Skeletal muscle tissue (tissue), 4 donors: ENCODE data around the gene ZNF48. TPM values are rescaled to one million over a fixed set of nuclear protein-coding genes. Genes with fewer than 3 reads are reported as not detected.

Experiments
- H3K27ac ChIP-seq: one replicate; pipeline ENCODE4 v1.7.0; 2013; ENCODE audit warnings: mild to moderate bottlenecking, low read depth, low read length, inconsistent platforms
- H3K27me3 ChIP-seq, 3 donors: one replicate each; pipeline ENCODE4 v1.7.0; 2013; ENCODE audit warnings: low read length in 3 of 3; ENCODE audit not compliant: control insufficient read depth in 3 of 3, insufficient read depth in 3 of 3
- H3K36me3 ChIP-seq, 3 donors: one replicate each; pipeline ENCODE4 v1.7.0; 2013; ENCODE audit warnings: low read length in 3 of 3; ENCODE audit not compliant: control insufficient read depth in 3 of 3, insufficient read depth in 3 of 3
- H3K4me1 ChIP-seq, 3 donors: one replicate each; pipeline ENCODE4 v1.7.0; 2013; ENCODE audit warnings: low read length in 3 of 3, mild to moderate bottlenecking in 3 of 3; ENCODE audit not compliant: control insufficient read depth in 3 of 3, insufficient read depth in 3 of 3
- H3K4me3 ChIP-seq, 3 donors: one replicate each; pipeline ENCODE4 v1.7.0; 2013; ENCODE audit warnings: low read length in 3 of 3
- H3K9ac ChIP-seq, 3 donors: one replicate each; pipeline ENCODE4 v1.7.0; 2013; ENCODE audit warnings: low read length in 3 of 3, mild to moderate bottlenecking in 3 of 3, moderate library complexity in 2 of 3, low read depth in 1 of 3
- H3K9me3 ChIP-seq, 3 donors: one replicate each; pipeline ENCODE4 v1.7.0; 2013; ENCODE audit warnings: low read length in 3 of 3; ENCODE audit not compliant: control insufficient read depth in 3 of 3
- total RNA-seq: library from RNA; depleted of rRNA; stranded (reverse); fragments of >200 nt; gene quantifications from one replicate; pipeline ENCODE4 v1.2.3, GENCODE V29; 2014
- donor health status: Osteomylitis.

The ZNF48 gene
- total RNA-seq, 1 donor from 2014 or later, result 6.3 TPM

- Histone ChIP-seq H3K9me3 (no peaks in the 10 kb centered on the region), H3K4me1 (peaks cover 37 to 62% (median 41%) of the 10 kb centered on the region in 3 donors), H3K27ac (peak overlapping the region; percentile 51), H3K4me3 (peak overlapping the region in 2 of 3 donors; percentile 7 to 13), H3K27me3 (no peaks in the 10 kb centered on the region), H3K36me3 (peaks cover 27 to 35% (median 33%) of the 10 kb centered on the region in 3 donors), H3K9ac (peak overlapping the region in 1 of 3 donors; percentile 36)
Measured at GRCh38 chr16:30352488-30353401, 42.5 kb upstream of the ZNF48 start.

- Histone ChIP-seq H3K27me3 (no peaks in the 10 kb centered on the region), H3K27ac (peak overlapping the region; percentile 95), H3K9me3 (no peaks in the 10 kb centered on the region), H3K9ac (peak overlapping the region in 2 of 3 donors; percentile 36 to 96), H3K4me1 (peaks cover 37 to 62% (median 41%) of the 10 kb centered on the region in 3 donors), H3K4me3 (peak overlapping the region in 2 of 3 donors; percentile 29 to 95), H3K36me3 (peaks cover 33 to 41% (median 41%) of the 10 kb centered on the region in 3 donors)
Measured at GRCh38 chr16:30353438-30354129, 41.6 kb upstream of the ZNF48 start.

DNA sequence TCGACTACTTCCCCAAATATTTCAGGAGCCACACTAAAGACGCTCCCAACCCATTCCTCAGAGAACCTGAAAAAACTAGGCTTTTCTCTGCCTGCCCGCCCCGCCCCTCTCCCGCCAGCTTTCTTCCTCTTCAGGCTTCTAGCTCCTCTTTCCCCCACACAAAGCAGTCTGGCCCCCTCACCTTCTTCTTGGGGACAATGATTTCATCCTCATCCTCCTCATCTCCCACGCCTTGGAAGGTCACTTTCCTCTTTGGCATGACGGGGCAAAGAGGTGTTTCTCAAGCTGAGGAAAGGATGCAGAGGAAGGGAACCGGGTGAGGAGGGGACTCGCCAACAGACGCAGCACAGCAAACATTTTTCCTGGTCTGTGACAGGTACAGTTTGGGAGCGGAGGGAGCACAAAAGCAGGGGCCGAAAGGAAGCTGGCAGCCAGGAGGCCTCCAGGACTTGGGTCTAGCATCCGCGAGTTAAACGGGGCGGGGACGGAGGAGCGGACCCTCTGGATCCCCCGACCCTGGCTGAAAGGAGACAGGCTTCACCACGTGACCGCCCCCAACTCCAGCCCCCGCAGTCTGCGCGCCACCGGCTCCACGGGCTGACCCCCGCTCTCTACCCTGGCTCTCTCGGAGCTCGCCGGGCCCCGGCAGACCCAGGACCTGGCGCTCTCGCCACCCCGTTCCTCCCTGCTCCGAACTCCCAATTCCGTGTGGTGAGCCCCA lies 40.6 kb upstream of the ZNF48 start:
- peaks cover 43 to 51% (median 49%) of the 10 kb centered on the region in 3 donors for H3K36me3 ChIP-seq
- no peaks in the 10 kb centered on the region for H3K9me3 ChIP-seq
- H3K4me3 ChIP-seq, result peak overlapping the region; percentile 85 to 95 (median 95)
- H3K4me1 ChIP-seq, result peaks cover 37 to 62% (median 41%) of the 10 kb centered on the region in 3 donors
- no peaks in the 10 kb centered on the region for H3K27me3 ChIP-seq
- peak overlapping the region; percentile 95 for H3K27ac ChIP-seq
- H3K9ac ChIP-seq, result peak overlapping the region; percentile 92 to 98 (median 96)

- no peaks in the 10 kb centered on the region for H3K27me3 ChIP-seq
- peak within 1 kb of the TSS; percentile 92 to 98 (median 96) for H3K9ac ChIP-seq
- H3K4me1 ChIP-seq, result peaks cover 37 to 62% (median 41%) of the 10 kb centered on the region in 3 donors
- H3K27ac ChIP-seq, result peak within 1 kb of the TSS; percentile 95
- no peaks in the 10 kb centered on the region for H3K9me3 ChIP-seq
- peak within 1 kb of the TSS; percentile 85 to 95 (median 95) for H3K4me3 ChIP-seq
- H3K36me3 ChIP-seq, result peaks cover 48 to 53% (median 50%) of the 10 kb centered on the region in 3 donors
Measured at GRCh38 chr16:30355144-30355953, 39.9 kb upstream of the ZNF48 start, which contains the start of gene CD2BP2. Gene CD2BP2, minus strand, starts transcription at chr16:30355308. Its CDS starts 627 bp downstream, at chr16:30354681.

DNA sequence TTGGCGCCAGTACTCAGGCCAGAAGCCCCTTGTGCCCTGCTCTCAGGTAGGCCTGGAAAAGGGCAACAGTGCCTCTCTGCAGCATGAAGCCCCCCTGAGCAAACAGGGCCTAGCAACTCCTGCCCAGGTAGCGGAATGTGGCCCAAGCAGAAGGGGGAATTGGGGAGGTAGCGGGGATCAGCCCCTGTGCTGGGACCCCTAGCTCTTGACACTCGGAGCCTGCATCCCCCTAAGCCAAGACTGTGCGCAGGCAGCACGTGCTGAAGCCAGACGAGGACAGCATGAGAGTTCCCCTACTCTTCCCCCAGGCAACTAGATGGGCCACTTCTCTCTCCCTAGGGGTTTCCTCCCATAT lies 39.3 kb upstream of the ZNF48 start:
- Histone ChIP-seq H3K27ac (peak overlapping the region; percentile 95), H3K9me3 (no peaks in the 10 kb centered on the region), H3K27me3 (no peaks in the 10 kb centered on the region), H3K4me3 (peak overlapping the region; percentile 85 to 95 (median 95)), H3K4me1 (peaks cover 37 to 59% (median 41%) of the 10 kb centered on the region in 3 donors), H3K36me3 (peaks cover 42 to 53% (median 44%) of the 10 kb centered on the region in 3 donors), H3K9ac (peak overlapping the region; percentile 81 to 98 (median 96))

GRCh38 chr16:30356401-30357084 lies 38.7 kb upstream of the ZNF48 start:
- peak overlapping the region; percentile 95 for H3K27ac ChIP-seq
- H3K9me3 ChIP-seq, result no peaks in the 10 kb centered on the region
- H3K36me3 ChIP-seq, result peaks cover 38 to 49% (median 44%) of the 10 kb centered on the region in 3 donors
- H3K27me3 ChIP-seq, result no peaks in the 10 kb centered on the region
- peak overlapping the region; percentile 81 to 98 (median 96) for H3K9ac ChIP-seq
- peaks cover 33 to 53% (median 38%) of the 10 kb centered on the region in 3 donors for H3K4me1 ChIP-seq
- H3K4me3 ChIP-seq, result peak overlapping the region in 2 of 3 donors; percentile 85 to 95

- Histone ChIP-seq H3K9me3 (no peaks in the 10 kb centered on the region), H3K27ac (no peak overlapping the region), H3K27me3 (no peaks in the 10 kb centered on the region), H3K4me3 (no peak overlapping the region), H3K4me1 (peaks cover 26 to 46% (median 32%) of the 10 kb centered on the region in 3 donors), H3K36me3 (peaks cover 38 to 47% (median 40%) of the 10 kb centered on the region in 3 donors), H3K9ac (no peak overlapping the region)
Measured at GRCh38 chr16:30357085-30357714, 38.0 kb upstream of the ZNF48 start.

DNA sequence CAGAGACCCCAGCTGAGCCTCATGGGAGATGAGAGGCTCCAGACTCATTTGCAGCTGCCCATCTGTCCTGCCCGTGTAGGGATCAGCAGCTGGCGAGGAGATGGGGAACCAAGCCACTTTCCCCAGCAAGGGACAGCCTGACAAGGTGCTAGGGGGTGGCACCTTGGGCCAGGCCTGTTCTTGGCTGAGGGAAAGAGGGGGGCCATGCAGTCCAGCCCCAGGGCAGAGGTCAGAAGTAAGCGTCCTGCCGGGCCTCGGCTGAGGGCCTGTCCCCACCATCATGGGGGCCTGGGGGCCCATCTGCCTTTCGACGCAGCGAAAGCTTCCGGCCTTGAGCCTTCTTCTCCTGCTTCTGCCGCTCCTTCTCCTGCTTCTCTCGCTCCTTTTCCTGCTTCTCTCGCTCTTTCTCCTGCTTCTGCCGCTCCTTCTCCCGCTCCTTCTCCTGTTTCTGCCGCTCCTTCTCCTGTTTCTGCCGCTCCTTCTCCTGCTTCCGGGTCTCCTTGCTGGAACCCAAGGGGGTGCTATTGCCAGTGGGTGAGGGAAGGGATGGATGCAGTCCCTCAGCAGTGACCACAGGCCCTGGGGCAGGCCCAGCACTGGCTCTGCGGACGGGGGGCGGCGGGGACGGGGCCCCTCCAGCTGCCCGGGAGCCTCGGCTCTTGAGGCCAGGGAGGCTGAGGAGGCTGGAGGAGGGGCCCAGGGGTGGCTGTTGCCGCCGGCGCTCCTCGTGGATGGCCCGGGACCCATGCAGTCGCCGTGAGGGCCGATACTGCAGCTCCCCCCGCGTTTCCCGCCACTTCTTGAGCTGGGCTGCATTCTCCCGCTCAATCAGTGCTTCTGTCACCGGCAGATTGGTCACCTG lies 37.3 kb upstream of the ZNF48 start:
- no peaks in the 10 kb centered on the region for H3K27me3 ChIP-seq
- H3K4me3 ChIP-seq, result no peak overlapping the region
- H3K4me1 ChIP-seq, result peaks cover 22 to 39% (median 26%) of the 10 kb centered on the region in 3 donors
- peaks cover 39 to 42% (median 40%) of the 10 kb centered on the region in 3 donors for H3K36me3 ChIP-seq
- no peak overlapping the region for H3K27ac ChIP-seq
- H3K9me3 ChIP-seq, result no peaks in the 10 kb centered on the region
- H3K9ac ChIP-seq, result peak overlapping the region in 1 of 3 donors; percentile 8
